ENCODE results near the gene ZNF175.
"Not testable (repeated sequence)": the region's sequence is repeated elsewhere in the genome, so short reads cannot be mapped to it uniquely, and the experiment has no call there.

Gene ZNF175

DNA sequence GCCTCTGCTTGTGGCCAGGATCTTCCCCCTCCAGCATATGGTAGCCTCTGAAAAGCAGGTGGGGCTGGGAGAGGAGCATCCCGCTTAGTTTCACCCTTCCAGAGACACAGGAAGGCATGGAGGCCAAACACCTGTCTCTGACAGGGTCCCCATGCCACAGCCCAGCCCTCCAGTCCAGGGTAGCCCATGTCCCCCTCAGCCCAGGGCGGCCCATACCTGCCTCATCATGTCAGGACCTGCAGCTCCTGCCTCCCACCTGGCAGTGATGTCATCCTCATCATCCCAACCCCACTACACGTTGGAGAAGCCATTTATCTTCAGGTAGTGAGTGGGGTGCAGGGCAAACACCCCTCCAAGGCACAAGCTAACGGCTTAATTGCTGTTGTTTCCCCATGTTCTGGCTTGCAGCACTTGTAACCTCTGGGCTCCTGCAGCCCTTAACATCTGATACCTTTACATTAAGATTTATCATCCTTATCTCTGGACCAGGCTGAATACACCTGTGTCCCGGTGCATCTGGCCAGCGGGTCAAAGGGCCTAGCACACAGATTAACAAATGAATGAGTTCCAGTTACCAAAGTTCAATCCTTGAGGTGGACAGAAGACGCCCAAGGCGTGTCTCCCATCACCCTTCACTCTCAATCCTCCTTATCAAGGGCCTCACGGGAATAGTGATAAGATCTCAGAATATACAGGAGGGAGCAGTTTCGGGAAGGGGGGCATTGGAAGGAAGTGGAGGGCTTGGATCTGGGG, 22.2 kb downstream of the ZNF175 start:
- DNase-seq: peak; percentile 54

DNA sequence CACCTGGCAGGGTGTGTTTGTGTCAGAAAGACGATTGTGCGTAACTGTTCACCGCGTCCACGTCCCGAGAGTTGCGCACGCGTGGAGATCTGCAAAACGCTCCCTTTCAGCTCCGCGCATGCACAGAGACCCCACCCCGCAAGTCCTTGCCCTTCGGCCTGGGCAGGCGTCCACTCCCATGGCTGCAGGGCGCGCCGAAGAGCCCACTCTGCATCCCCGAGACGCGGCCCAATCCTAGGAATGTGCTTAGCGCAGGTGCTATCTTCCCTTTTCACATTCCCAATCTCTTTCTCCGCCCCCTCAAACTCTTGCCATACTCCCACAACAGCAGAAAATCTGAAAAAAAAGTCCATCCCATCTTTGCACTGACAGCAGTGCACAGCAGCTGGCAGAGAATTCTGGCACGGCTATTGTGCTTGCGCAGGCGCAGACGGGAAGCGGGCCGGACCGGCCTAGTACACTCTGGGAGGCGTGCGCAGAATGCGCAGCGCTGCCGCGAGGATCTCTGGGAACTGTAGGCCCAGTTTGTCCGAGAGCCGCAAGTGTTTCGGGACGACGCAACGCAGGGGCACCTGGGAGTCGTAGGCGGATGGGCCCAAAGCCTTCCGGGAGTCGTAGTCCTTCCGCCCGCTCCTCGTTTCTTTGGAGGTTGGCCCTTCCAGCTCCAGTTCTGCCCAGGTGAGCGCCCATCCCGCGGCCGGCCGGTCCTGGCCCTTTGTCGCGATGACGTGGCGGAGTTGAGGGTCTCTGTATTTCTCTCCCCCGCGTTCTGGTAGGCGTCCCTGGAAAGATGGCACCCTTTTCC, 23.1 kb downstream of the ZNF175 start:
- DNase-seq: peak; percentile 99

DNA sequence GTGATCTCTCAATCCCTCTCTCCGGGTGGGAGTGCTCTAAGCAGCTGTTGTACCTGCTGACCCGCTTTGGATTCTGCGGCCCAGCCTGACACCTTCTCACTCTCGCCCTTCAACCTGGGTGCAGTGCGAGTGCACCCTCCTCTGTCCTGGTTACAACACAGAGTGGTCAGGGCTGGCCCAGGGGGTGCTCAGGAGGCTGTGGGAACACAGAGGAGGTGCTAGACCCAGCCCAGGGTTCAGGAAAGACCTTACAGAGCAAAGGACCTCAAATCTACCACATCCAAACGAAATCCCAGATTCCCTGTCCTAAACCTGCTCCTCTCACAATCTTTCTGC, 23.7 kb downstream of the ZNF175 start:
- no peak for DNase-seq

DNA sequence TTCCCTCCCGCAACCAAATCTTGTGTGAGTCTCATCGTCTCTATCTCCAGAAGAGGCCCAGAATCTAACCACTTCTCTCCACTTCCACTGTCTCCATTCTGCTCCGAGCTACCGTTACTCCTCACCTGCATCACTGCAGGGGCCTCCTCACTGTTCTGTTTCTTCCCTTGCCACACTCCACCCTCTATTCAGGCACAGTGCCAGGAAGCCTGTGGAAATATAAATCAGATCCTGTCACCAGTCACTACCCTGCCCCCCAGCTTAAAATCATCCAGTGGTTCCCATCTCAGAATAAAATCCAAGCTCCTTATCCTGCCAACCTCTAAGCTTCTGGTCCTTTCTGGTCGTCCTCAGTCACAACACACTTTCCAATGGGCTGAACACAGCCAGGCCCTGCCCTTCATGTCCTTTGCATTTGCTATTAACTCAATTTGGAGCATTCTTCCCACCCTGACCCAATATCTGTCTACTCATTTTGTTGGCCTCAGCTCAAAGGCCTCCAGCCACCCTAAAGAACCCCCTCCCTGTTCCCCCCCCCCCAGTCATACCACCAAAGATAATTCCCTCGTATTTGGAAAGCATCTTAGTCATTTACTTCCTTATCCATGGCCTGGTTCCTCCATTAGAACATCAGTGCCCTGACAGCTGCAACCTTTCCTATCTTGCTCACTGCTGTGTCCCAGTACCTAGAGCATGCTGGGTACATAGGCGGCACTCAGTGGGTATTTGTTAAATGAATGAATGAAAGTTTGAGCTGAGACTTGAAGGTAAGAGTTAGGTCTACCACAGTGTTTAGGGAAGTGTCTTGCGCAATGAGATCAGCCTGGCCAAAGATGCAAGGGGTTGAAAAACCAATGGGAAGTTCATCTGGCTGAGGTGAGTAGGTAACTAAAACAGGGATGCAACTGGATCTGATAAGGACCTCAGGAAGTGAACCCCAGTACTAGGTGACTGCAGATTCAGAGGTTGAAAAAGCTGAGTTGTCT, 24.4 kb downstream of the ZNF175 start:
- DNase-seq: peak; percentile 16

DNA sequence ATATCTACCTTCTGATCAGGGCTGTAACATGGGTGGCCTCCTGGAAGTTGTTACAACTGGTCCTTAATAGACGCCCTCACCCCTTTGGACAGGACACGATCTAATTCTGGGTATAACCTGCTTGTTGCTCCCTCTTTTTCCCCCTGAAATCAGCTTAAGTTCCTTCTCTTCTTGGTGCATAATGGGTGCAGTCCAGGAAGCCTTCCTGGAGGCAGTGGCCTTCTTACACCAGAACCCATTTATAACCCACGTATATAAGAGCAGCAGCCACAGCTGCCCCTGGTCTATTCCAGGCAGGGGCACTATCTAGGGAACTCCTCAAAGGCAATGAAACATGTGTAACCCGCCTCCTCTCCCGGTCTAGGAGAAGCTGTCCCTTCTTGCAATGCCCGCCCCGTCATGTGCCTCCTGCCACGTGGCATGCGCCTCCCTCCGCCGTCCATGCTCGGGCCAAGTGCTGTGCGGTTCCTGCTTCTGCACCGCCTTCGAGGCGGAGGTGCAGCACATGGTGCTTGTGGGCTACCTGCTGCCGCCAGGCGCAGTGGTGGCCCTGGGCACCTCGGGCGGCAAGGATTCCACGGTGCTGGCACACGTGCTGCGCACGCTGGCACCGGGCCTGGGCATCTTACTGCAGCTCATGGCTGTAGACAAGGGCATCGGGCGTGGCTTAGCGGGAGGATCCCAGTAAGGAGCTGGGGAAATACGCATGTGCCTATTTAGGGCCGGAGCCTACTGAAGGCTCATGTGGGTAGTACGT, 27.3 kb downstream of the ZNF175 start:
- no peak for DNase-seq

DNA sequence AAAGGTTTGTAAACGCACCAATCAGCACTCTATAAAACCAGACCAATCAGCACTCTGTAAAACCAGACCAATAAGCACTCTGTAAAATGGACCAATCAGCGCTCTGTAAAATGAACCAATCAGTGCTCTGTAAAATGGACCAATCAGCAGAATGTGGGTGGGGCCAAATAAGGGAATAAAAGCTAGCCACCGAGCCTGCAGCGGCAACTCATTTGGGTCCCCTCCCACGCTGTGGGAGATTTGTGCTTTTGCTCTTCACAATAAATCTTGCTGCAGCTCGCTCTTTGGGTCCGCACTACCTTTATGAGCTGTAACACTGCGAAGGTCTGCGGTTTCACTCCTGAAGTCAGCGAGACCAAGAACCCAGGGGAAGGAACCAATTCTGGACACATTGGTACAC, 28.0 kb downstream of the ZNF175 start:
- no peak for DNase-seq

DNA sequence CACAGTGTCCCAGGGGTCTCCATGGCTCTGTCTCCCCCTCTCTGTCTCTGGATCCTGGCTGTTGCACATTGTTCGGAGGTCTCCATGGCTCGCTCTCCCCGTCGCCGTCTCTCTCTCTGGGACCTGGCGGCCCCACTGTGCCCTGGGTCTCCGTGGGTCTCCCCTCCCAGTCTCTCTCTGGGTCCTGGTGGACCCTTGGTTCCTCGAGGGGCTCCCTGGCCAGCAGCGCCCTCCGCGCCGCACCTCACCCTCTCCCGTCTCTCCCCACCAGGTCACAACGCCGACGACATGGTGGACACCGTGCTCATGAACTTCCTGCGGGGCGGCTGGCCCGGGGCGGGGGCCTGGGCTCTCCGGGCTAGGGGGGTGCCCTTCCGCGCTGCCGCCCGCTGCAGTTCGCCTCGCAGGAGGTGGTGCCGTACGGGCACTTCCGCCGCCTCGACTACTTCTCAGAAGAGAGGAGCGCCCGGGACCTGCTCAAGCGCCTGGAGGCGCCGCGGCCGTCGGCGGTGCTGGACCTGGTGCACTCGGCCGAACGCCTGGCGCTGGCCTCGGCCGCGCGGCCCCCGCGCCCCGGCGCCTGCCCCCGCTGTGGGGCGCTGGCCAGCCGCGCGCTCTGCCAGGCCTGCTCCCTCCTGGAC, 30.0 kb downstream of the ZNF175 start:
- DNase-seq: no peak

DNA sequence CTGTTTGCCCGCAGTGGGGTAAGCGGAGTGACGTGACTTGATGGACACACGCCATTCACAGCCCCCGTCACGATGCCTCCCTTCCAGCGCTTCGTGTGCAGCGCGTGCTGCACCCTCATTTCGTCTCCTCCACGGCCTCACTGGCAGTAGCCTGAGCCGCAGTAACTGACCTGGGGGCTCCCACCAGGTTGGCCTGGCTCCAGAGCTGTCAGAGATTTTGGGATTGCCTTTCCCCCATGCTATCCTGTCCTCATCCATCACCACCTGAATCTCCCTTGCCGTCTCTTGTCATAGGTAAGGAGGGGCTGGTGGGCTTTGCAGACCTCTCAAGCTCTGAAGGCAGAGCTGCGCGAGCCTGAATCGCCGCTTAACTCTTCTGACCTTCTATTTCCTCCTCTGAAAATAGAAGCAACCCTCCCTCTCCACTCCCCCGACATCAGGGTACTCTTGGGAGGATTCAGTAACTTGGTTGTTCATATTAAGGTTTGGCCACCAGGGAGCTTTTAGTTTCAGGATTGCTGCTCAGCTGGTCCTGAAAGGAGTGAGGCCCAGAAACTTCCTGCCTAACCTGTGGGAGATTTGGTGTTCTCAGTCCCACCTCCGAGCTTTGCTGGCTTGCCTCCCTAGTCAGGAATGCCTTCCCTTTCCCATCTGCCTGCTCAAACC, 31.2 kb downstream of the ZNF175 start:
- DNase-seq: no peak

DNA sequence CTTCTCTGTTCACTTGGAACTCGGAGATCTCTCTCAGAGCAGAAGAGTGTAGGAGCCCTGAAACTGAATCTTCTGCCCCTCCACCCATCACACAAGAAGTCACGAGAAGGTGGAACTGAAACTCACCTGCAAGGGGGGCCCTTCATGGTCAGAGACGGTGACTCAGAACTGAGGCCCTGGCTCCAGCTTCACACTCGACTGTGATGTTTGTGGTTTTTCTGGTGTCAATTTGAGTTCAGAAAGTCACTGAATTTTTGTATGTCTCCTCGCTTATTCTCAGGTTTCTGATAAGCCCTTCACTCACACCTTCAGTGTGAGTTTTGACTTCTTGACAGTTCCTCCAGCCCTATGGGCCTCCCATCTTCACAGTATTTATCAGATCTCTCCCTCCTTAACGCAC, 36.0 kb downstream of the ZNF175 start:
- DNase-seq: no peak

DNA sequence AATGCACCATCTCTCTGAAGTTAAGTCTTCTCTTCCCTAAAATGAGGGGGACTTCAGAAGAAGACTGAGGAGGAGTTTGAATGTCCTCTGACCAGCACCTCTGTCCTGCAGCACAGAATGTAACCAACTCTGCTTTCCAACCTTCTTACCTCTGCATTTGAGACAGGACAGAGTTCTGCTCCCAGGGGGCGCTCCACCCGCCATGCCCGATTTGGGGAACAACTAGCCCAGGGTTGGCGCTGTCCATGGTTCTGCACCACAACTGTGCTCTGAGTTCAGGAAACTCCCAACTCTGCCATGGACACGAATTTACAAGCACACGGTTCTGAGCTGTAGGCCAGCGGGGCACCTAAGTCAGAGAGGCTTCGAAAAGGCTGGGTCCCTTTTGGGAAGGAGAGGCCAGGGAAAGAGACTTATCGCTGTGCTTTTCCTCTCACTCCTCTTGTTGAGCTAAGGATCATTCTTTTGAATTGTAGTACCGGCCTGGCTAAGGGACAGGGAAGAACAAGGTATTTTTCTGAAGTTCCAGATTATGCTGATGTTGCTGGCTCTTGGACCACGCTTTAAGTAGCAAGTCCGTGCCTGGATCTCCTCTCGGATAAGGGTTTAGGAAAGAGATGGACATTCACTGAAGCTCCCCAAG, 37.0 kb downstream of the ZNF175 start:
- peak; percentile 7 for DNase-seq

DNA sequence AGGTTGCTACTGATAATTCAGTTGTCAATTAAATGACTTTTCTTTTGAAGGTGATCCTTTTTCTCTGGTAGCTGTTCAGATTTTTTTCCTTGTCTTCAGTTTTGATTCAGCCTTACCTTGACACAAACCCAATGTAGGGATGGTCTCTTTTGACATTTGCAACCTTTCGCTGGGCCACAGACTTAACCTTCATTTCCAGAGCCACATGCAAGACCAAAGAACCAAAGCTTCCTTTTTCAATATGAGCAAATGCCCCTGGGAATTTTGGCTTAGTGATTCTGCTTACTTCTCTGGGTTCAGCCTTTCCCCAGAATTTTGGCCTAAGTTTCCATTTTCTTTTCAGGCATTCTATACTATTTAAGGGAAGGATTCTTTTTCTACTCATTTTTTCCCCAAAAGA, 39.5 kb downstream of the ZNF175 start:
- DNase-seq: no peak

DNA sequence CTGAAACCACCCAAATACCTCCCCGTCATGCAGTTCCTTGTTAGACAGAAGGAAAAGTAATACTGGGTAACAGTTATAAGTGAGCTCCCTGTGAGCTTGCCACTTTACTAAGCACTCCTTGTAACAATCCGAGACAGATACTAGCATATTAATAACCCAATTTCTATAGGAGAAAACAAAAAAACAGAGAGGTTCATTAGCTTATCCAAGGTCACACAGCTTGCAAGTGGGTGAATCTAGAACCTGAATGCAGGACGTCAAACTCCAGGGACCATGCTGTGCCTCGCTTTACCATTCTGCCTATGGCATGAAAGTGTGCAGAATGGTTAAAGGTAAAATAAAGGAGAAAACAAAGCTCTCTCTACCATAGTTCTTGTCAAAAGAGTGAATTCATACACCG, 43.7 kb downstream of the ZNF175 start:
- DNase-seq: no peak

DNA sequence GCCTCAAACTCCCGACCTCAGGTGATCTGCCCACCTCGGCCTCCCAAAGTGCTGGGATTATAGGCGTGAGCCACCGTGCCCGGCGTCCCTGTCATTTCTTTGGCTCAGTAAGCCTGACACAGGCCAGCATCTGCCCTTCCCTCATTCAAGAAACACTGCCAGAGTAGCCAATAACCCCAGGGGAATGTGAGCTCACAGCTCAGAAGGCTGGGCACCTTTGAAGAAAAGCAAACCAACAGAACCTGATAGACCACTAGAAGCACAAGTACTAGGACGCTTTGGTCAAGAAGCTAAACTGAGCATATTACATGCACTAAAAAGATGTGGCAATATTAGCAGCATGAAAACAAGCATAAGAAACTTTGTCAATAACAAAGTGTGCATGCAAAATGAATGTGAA, 44.9 kb downstream of the ZNF175 start:
- no peak for DNase-seq

DNA sequence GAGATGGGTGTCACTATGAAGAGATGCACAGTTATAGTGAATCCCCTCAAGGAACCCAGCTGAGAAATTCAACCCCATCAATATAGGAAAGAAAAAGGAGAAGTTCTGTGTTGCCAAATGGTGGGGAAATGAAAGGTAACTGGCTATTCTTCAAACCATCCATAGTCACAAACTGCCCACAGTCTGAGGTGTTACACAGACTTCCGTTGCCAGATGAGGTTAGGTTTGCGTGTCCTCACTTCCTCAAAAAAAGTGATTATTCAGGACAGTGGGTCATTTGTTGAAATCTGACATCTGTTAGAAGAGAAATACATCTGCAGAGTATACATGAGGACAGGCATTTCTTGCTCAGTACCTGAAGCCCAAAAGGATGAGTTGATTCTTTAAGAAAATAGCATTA, 50.1 kb downstream of the ZNF175 start:
- DNase-seq: no peak

DNA sequence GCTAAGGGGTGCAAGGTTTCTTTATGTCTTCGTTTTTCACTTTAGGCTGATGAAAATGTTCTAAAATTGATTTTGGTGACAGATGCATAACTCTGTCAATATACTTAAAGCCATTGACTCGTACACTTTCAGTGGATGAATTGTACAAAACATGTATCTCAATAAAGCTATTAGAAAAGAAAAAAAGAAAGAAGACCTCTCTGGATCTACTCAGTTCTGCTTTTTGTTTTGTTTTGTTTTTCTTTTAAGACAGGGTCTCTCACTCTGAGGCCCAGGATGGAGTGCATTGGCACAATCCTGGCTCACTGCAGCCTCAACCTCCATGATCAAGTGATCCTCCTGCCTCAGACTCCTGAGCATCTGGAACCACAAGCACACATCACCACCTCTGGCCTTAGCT, 55.6 kb downstream of the ZNF175 start:
- DNase-seq: no peak

DNA sequence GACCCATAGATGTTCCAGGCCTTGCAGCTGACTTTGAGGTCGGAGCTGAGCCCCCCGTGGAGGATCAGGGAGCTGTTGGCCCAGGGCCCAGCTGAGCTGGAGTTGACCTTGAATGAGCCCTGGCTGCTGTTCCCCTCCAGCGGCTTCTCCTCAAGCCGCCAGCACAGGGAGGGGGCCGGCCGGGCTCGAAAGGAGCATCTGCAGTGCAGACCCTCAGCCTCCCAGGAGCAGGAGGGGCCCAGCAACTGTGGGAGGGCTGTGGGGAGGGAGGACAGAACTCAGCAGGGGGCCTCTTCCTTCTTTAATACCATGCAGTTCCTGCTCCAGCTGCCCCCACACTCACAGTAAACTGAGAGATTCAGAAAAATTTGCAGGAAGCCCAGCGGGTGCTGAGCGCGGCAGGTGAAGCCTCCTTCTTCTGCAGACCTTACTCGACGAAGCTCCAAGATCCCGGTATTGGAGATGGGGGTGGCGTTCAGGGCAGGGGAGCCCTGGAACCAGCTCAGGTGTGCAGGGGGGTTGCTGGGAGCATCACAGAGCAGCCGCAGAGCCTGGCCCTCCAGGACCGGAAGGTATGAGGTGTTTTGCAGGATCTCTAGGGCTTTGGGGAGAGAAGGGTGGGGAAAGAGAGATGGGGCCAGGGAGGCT, 56.5 kb downstream of the ZNF175 start:
- no peak for DNase-seq

DNA sequence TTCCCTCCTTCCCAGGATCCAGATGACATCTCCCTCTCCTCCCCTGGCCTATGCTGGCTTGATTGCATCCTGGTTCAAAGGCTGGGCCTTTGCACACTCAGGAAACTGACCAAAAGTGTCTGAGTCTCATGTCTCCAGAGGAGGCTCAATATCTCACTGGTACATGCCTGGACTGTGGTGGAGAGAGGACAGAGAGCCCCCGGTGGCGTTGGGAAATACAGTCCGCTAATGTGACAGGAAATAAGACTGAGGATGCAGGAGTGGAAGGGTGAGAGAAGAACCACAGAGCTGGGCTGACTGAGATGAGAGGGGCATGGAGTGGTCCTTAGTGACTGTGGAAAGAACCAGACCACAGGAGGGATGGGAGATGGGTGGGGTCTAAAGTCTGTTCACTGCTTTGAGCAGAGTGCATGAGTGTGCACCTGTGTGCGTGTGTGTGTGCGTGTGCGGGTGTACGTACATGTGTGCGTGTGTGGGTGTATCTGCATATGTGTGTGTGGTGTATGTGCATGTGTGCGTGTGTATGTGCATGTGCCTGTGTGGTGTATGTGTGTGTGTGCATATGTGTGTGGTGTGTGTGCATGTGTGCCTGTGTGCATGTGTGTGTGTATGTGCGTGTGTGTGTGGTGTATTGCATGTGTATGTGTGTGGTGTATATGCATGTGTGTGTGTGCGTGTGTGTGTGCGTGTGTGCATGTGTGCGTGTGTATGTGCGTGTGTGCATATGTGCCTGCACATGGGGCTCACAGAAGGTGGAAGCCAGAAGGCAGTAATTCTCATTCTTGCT, 57.3 kb downstream of the ZNF175 start:
- DNase-seq: no peak

DNA sequence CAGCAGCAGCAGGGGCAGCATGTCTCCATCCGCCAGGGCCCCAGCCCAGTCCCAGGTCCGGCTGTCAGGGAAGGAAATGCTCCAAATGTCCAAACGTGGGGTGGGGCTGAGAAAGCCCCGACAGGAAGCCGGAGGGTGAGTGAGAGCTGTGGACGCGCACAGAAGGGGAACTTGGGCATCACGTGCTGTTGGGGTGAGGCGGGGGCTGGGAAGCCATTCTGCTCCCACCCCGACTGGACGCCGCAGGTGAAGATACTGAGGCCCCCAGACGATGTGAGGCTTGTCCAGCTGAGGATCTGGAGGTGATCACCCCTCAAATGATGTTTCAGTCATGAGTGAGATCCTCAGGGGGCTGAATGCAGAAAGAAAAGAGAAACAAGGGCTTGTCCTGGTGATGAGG, 59.2 kb downstream of the ZNF175 start, which contains the start of gene SIGLEC5:
Gene SIGLEC5, minus strand, starts transcription at position 87 of the 400 bp plus-strand sequence. Its CDS starts 66 bp downstream, at position 21.
- DNase-seq: not testable (repeated sequence)

DNA sequence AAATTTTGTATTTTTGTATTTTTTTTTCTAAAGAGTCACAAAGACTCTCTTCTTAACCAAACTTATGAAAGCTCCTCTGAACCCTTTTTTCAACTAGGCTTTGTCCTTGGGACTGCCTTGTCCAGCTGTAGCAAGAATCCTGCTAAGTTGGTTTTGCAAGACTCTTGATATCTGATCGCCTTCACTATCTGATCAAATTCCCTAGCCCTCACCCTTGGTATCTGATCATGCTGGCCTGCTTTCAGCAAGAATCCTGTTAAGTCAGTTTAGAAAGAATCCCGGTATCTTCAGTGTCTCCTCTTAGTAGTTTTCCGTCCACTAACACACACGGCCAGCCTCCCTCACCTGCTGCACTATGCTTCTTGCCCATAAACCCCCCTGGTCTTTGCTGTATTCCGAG, 61.0 kb downstream of the ZNF175 start:
- DNase-seq: no peak

All from NCI-H69 (cell line).